GM23248 (cell line): ENCODE results near the gene SCN4B.

Experiments used
- EZH2 ChIP-seq: fragments of 200-600 bp; sonication (generic); IDR thresholded peaks from 2 replicates; pipeline ENCODE4 v1.6.1; 2018; ENCODE audit warnings: antibody characterized with exemption, mild to moderate bottlenecking; ENCODE audit not compliant: insufficient read depth, poor library complexity, severe bottlenecking
- EZH2phosphoT487 ChIP-seq: fragments of 200-600 bp; sonication (generic); IDR thresholded peaks from 2 replicates; pipeline ENCODE4 v1.6.1; 2018; ENCODE audit warnings: antibody characterized with exemption, moderate library complexity, mild to moderate bottlenecking, low read depth; ENCODE audit not compliant: insufficient read depth

- TF ChIP-seq EZH2phosphoT487 (no peak), EZH2 (no peak)
Observed at GRCh38 chr11:118135796-118136165, 16.8 kb downstream of the SCN4B start.
